Gastrocnemius medialis (tissue), 4 donors: ENCODE results near the gene HES4.

Experiments
- CTCF ChIP-seq, 5 experiments: fragments of 450-650 bp in 3 of 5; fragments of 200-600 bp in 2 of 5; sonication (generic) in 2 of 5; IDR thresholded peaks in 4 of 5; conservative IDR thresholded peaks in 1 of 5; 1 replicate in 4 of 5; 2 replicates in 1 of 5; pipeline ENCODE4 v1.5.1; 2016 to 2019; ENCODE audit warnings: antibody characterized with exemption in 5 of 5, mild to moderate bottlenecking in 3 of 5, moderate library complexity in 3 of 5
- POLR2A ChIP-seq, 2 donors: fragments of 450-650 bp; IDR thresholded peaks; one replicate each; pipeline ENCODE4 v1.6.1; 2017; ENCODE audit warnings: antibody characterized with exemption in 2 of 2, mild to moderate bottlenecking in 2 of 2, moderate library complexity in 2 of 2

GRCh38 chr1:969260-969855 lies 30.5 kb downstream of the HES4 start:
- TF ChIP-seq CTCF (IDR thresholded peaks at IDR 0.05 in 4 of 5, conservative IDR thresholded peaks at IDR 0.05 in 1 of 5) (no peak), POLR2A (IDR thresholded peaks at IDR 0.05) (no peak)
